Breast epithelium (tissue), 3 donors: ENCODE results near the gene SLC27A2.

Experiments
- CTCF ChIP-seq, 3 donors: fragments of 450-650 bp; IDR thresholded peaks; one replicate each; pipeline ENCODE4 v1.5.1; 2016 to 2017; ENCODE audit warnings: antibody characterized with exemption in 3 of 3, mild to moderate bottlenecking in 3 of 3, moderate library complexity in 3 of 3
- POLR2A ChIP-seq: fragments of 450-650 bp; IDR thresholded peaks from one replicate; pipeline ENCODE4 v1.6.1; 2016; ENCODE audit warnings: antibody characterized with exemption, mild to moderate bottlenecking, moderate library complexity
- POLR2AphosphoS5 ChIP-seq, 3 donors: sonication (generic); formaldehyde crosslinking; IDR thresholded peaks; one replicate each; pipeline ENCODE4 v1.6.1; 2017; ENCODE audit warnings: antibody characterized with exemption in 3 of 3

- no peak for TF ChIP-seq POLR2A
- TF ChIP-seq CTCF (IDR thresholded peaks at IDR 0.05), result no peak
- no peak for TF ChIP-seq POLR2AphosphoS5 (IDR thresholded peaks at IDR 0.05)
These were observed 4.8 kb downstream of the SLC27A2 start for GRCh38 chr15:50186752-50187151.
